HepG2 (cell line): ENCODE measurements around the gene SLC18A2. TPM values are rescaled to one million over a fixed set of nuclear protein-coding genes. Genes with fewer than 3 reads are reported as not detected.

Source experiments
- polyA plus RNA-seq, 8 experiments: library from polyadenylated mRNA; depleted of rRNA in 3 of 8; stranded (reverse) in 7 of 8; unstranded in 1 of 8; fragments of >200 nt; fragmentation: Illumina TruSeq in 4 of 8; extraction: Trizol in 4 of 8; gene quantifications; 2 replicates each; pipeline versions ENCODE4 v1.2.1 to v1.2.3, GENCODE V29; 2011 to 2016; ENCODE audit warnings: low read depth in 4 of 8, missing spikeins in 1 of 8, mixed read lengths in 1 of 8; ENCODE audit not compliant: insufficient read depth in 1 of 8
- total RNA-seq, 5 experiments: library from RNA; depleted of rRNA; stranded (reverse); fragments of >200 nt; fragmentation: Illumina TruSeq; extraction: Trizol; gene quantifications; 2 replicates each; pipeline ENCODE4 v1.2.3, GENCODE V29; 2016; ENCODE audit warnings: low read depth in 1 of 5

The SLC18A2 gene
- total and polyA plus RNA-seq, 2 of the 13 experiments (the other 11 are each of a cell fraction or from before 2014, with no cell fraction given): not detected

Other genes starting within 250 kb of the SLC18A2 start
- gene SHTN1, start 235.9 kb upstream of the SLC18A2 start, total RNA-seq (2016; rRNA removed; fragmentation: Illumina TruSeq; extraction: Trizol): 15.6 and 18.5 TPM in 2 replicates
- gene SHTN1, start 235.9 kb upstream of the SLC18A2 start, polyA plus RNA-seq (2011; rRNA removed): 8.2 and 11.3 TPM in 2 replicates
- gene VAX1, start 102.8 kb upstream of the SLC18A2 start, total RNA-seq (2016; rRNA removed; fragmentation: Illumina TruSeq; extraction: Trizol): not detected in 2 replicates
- not detected in 2 replicates for gene VAX1, start 102.8 kb upstream of the SLC18A2 start, polyA plus RNA-seq (2011; rRNA removed)
- gene KCNK18, start 43.6 kb upstream of the SLC18A2 start, total RNA-seq (2016; rRNA removed; fragmentation: Illumina TruSeq; extraction: Trizol): not detected in 2 replicates
- gene KCNK18, start 43.6 kb upstream of the SLC18A2 start, polyA plus RNA-seq (2011; rRNA removed): not detected in 2 replicates
- 32.0 and 34.2 TPM in 2 replicates for gene PDZD8, start 134.3 kb downstream of the SLC18A2 start, total RNA-seq (2016; rRNA removed; fragmentation: Illumina TruSeq; extraction: Trizol)
- 8.2 and 11.2 TPM in 2 replicates for gene PDZD8, start 134.3 kb downstream of the SLC18A2 start, polyA plus RNA-seq (2011; rRNA removed)